Uterus (tissue), 2 donors: ENCODE measurements around the gene CLHC1.

Experiments
- CTCF ChIP-seq, 4 experiments: fragments of 200-600 bp in 2 of 4; fragments of 450-650 bp in 2 of 4; sonication (generic) in 2 of 4; IDR thresholded peaks; one replicate each; pipeline ENCODE4 v1.5.1; 2016 to 2019; ENCODE audit warnings: antibody characterized with exemption in 4 of 4, mild to moderate bottlenecking in 2 of 4, moderate library complexity in 1 of 4
- POLR2A ChIP-seq, 2 donors: fragments of 450-650 bp; IDR thresholded peaks; one replicate each; pipeline ENCODE4 v1.6.1; 2016; ENCODE audit warnings: antibody characterized with exemption in 2 of 2, mild to moderate bottlenecking in 1 of 2, moderate library complexity in 1 of 2

GRCh38 chr2:55213822-55214221, 18.3 kb downstream of the CLHC1 start:
- TF ChIP-seq POLR2A (IDR thresholded peaks at IDR 0.05), result no peak
- TF ChIP-seq CTCF (IDR thresholded peaks at IDR 0.05), result no peak
